ENCODE results near the gene TNFAIP3.
"Not testable (repeated sequence)": the region's sequence is repeated elsewhere in the genome, so short reads cannot be mapped to it uniquely, and the experiment has no call there.

TNFAIP3 gene

GRCh38 chr6:137866914-137867684 is at the start of gene TNFAIP3:
TNFAIP3 (plus strand) TSS chr6:137867259; CDS start chr6:137871228, 3,969 bp downstream.
- DNase-seq (ENCODE audit: low spot score) = peak; percentile 98
- no peak for FAIRE-seq

GRCh38 chr6:137818440-137818839 is 48.6 kb upstream of the TNFAIP3 start:
- FAIRE-seq = no peak
- no peak for DNase-seq (ENCODE audit: low spot score)

- FAIRE-seq = no peak
- DNase-seq (ENCODE audit: low spot score) = no peak
Measured at GRCh38 chr6:137819740-137820139, 47.3 kb upstream of the TNFAIP3 start.

- FAIRE-seq (peak; percentile 44), DNase-seq (ENCODE audit: low spot score) (no peak)
Measured at GRCh38 chr6:137820425-137820824, 46.6 kb upstream of the TNFAIP3 start.

GRCh38 chr6:137820952-137821351 is 46.1 kb upstream of the TNFAIP3 start:
- no peak for DNase-seq (ENCODE audit: low spot score)
- no peak for FAIRE-seq

- FAIRE-seq (no peak), DNase-seq (ENCODE audit: low spot score) (no peak)
Measured at GRCh38 chr6:137821491-137821890, 45.6 kb upstream of the TNFAIP3 start.

- FAIRE-seq = no peak
- no peak for DNase-seq (ENCODE audit: low spot score)
Measured at GRCh38 chr6:137823826-137824555, 43.1 kb upstream of the TNFAIP3 start.

GRCh38 chr6:137824556-137824879 is 42.5 kb upstream of the TNFAIP3 start:
- DNase-seq (ENCODE audit: low spot score) (no peak), FAIRE-seq (no peak)

GRCh38 chr6:137824896-137825295 is 42.2 kb upstream of the TNFAIP3 start:
- no peak for DNase-seq (ENCODE audit: low spot score)
- no peak for FAIRE-seq

GRCh38 chr6:137827411-137827940 is 39.6 kb upstream of the TNFAIP3 start:
- FAIRE-seq = no peak
- DNase-seq (ENCODE audit: low spot score) = no peak

GRCh38 chr6:137827977-137828810 is 38.9 kb upstream of the TNFAIP3 start:
- DNase-seq (ENCODE audit: low spot score) (no peak), FAIRE-seq (no peak)

- DNase-seq (ENCODE audit: low spot score) = no peak
- FAIRE-seq = no peak
Measured at GRCh38 chr6:137829641-137830083, 37.4 kb upstream of the TNFAIP3 start.

GRCh38 chr6:137830511-137830911 is 36.5 kb upstream of the TNFAIP3 start:
- DNase-seq (ENCODE audit: low spot score) (no peak), FAIRE-seq (no peak)

- no peak for FAIRE-seq
Measured at GRCh38 chr6:137832110-137832509, 34.9 kb upstream of the TNFAIP3 start.

GRCh38 chr6:137834508-137834907 is 32.6 kb upstream of the TNFAIP3 start:
- FAIRE-seq = no peak
- no peak for DNase-seq (ENCODE audit: low spot score)

More at GRCh38 chr6:137832110-137832509, 34.9 kb upstream of the TNFAIP3 start:
- peak; percentile 76 for DNase-seq (ENCODE audit: low spot score)

GRCh38 chr6:137836788-137837187 is 30.3 kb upstream of the TNFAIP3 start:
- FAIRE-seq (no peak), DNase-seq (ENCODE audit: low spot score) (no peak)

- DNase-seq (ENCODE audit: low spot score); FAIRE-seq: not testable (repeated sequence)
Measured at GRCh38 chr6:137838090-137838489, 29.0 kb upstream of the TNFAIP3 start.

GRCh38 chr6:137838597-137838996 is 28.5 kb upstream of the TNFAIP3 start:
- not testable (repeated sequence) for FAIRE-seq; DNase-seq (ENCODE audit: low spot score)

- FAIRE-seq (no peak), DNase-seq (ENCODE audit: low spot score) (no peak)
Measured at GRCh38 chr6:137839076-137839475, 28.0 kb upstream of the TNFAIP3 start.

- DNase-seq (ENCODE audit: low spot score) (no peak), FAIRE-seq (no peak)
Measured at GRCh38 chr6:137840252-137840651, 26.8 kb upstream of the TNFAIP3 start.

- FAIRE-seq = no peak
- DNase-seq (ENCODE audit: low spot score) = no peak
Measured at GRCh38 chr6:137843211-137843610, 23.8 kb upstream of the TNFAIP3 start.

All from urothelium cell line (cell line).